ENCODE data around the gene ADAMTS3. TPM values are rescaled to one million over a fixed set of nuclear protein-coding genes. Genes with fewer than 3 reads are reported as not detected.

ADAMTS3 gene
- total and polyA plus RNA-seq, 2 experiments from 2014 or later, result 1.2 to 3.7 TPM

GRCh38 chr4:72338060-72338459, 231.0 kb downstream of the ADAMTS3 start (continued):
- TF ChIP-seq ZNF462 (CRISPR knock-in tag; IDR thresholded peaks at IDR 0.05), result no peak

- Histone ChIP-seq H2AFZ (no peak overlapping the region), H3K27ac (ENCODE audit: low read depth) (no peak overlapping the region), H3K27me3 (ENCODE audit: insufficient read depth) (no peaks in the 10 kb centered on the region), H4K20me1 (replicated peaks; ENCODE audit: insufficient read depth) (no peaks in the 10 kb centered on the region), H3K4me2 (no peak overlapping the region), H3K4me3 (no peak overlapping the region), H3K4me1 (ENCODE audit: insufficient read depth) (no peaks in the 10 kb centered on the region), H3K79me2 (replicated peaks; ENCODE audit: insufficient read depth) (no peaks in the 10 kb centered on the region), H3K36me3 (ENCODE audit: insufficient read depth) (no peaks in the 10 kb centered on the region), H3K9me2 (ENCODE audit: insufficient read depth) (no peaks in the 10 kb centered on the region), H3F3A (replicated peaks; ENCODE audit: low read depth) (no peaks in the 10 kb centered on the region)
- H3K27me3 Mint-ChIP-seq (ENCODE audit: insufficient read depth, low read depth, poor library complexity), result no peaks in the 10 kb centered on the region
- H3K9me3 Mint-ChIP-seq, result no peaks in the 10 kb centered on the region
- ATAC-seq (no peak), DNase-seq (ENCODE audit: low spot score) (no peak)
- no peaks in the 10 kb centered on the region for H3K36me3 Mint-ChIP-seq (ENCODE audit: low read depth)
- TF ChIP-seq CTCF (conservative IDR thresholded peaks at IDR 0.05; ENCODE audit: low read depth in 2 of 2), result no peak
- TF ChIP-seq NANOG (IDR thresholded peaks at IDR 0.05; ENCODE audit: borderline replicate concordance), result no peak
- TF ChIP-seq JUNB (IDR thresholded peaks at IDR 0.05; ENCODE audit: unreplicated experiment), result no peak
- no peak overlapping the region for H3K27ac Mint-ChIP-seq
- H3K4me1 Mint-ChIP-seq, result peaks cover 2% of the 10 kb centered on the region; the same call in 1 of the 3 replicates
- no peak overlapping the region for H3K4me3 Mint-ChIP-seq
These were observed 238.6 kb downstream of the ADAMTS3 start for GRCh38 chr4:72330381-72330780.
